M059J (cell line): ENCODE measurements around the gene CTR9. TPM values are rescaled to one million over a fixed set of nuclear protein-coding genes. Genes with fewer than 3 reads are reported as not detected.

Source experiments
- DNase-seq: peaks from one replicate; pipeline ENCODE4 v3.0.0-alpha.2; 2012; ENCODE audit warnings: low read depth
- total RNA-seq: library from RNA; depleted of rRNA; stranded (reverse); fragments of >200 nt; shearing (Covaris generic); gene quantifications from 2 replicates; pipeline ENCODE4 v1.2.3, GENCODE V29; 2014

Gene CTR9
- total RNA-seq, 1 experiment from 2014 or later, result 27.8 TPM

- peak; percentile 93 for DNase-seq
Observed at GRCh38 chr11:10742460-10743208, 8.4 kb upstream of the CTR9 start.

GRCh38 chr11:10743354-10744000 lies 7.6 kb upstream of the CTR9 start:
- DNase-seq, result no peak

DNA sequence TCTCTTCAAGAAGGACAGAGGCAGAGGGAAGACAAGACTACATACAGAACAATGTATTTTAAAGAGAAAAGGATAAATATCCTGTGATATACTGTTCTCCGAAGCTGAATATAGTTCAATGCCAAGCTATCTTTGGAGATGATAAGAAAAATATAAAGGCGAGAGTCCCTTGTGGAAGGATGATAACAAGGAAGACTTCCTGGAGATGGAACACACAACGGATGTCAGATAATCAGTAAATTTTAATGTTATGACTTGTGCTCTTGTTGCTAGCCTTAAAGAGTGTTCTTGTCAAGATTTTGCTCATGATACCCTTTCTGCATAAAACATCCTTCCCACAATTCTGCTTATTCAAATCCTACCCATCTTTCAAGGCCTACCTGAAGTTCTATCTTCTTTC lies 6.8 kb upstream of the CTR9 start:
- DNase-seq, result no peak

- DNase-seq, result peak; percentile 58
Observed at GRCh38 chr11:10746871-10747270, 4.2 kb upstream of the CTR9 start.

DNA sequence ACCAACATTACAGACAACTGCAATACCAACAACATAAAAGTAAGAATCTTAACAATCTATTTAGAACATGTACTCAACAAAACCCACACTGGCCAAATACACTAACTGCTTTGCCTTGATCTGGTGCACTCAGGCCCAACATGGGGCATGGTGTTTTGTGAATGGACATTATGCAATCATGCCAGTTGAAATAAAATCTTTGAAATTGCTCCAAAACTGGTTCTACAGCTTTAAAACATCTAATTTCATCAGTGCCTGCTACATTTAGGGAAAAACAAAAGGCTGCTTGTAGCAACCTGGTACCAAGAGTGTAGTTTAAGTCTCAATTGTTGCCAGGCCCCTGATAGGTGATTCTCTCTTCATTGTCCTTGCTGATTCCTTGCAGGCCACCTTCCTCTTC lies 3.3 kb upstream of the CTR9 start:
- DNase-seq, result no peak

DNA sequence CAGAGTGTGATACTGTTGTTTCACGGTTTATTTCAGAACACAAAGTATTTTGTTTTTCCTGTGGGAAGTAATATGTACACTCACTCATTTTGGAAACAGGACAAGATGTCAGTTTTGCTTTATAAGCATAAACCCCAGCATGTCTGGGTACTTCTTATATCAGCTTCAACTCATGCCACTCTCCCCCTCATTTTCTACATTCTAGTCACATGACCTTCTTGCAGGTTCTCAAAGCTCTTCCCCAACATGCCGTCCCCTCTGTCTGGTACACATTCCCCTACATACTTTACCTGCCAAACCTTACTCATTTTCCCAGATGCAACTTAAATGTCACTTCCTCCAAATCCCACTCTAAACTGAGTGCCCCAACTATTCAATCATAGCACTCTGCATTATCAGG lies 1.6 kb upstream of the CTR9 start:
- DNase-seq, result no peak

DNA sequence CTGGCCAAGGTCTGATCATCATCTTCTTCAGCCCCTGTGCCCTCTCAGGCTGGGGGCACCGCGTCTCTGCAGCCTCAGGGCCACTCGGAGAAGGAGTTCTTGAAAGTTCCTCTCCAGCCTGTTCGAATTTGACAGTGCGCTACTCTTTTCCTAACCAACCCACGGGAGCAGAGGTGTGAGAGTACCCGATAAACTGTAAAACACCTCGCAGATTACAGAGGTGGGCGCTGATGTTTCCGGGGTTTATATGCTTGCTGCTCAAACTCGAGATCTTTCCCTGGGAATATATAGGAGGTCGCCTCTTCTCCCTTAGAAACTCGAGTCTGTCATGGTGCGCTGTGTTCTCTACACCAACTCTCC lies 515 bp downstream of the CTR9 start:
- DNase-seq, result peak; percentile 18

DNA sequence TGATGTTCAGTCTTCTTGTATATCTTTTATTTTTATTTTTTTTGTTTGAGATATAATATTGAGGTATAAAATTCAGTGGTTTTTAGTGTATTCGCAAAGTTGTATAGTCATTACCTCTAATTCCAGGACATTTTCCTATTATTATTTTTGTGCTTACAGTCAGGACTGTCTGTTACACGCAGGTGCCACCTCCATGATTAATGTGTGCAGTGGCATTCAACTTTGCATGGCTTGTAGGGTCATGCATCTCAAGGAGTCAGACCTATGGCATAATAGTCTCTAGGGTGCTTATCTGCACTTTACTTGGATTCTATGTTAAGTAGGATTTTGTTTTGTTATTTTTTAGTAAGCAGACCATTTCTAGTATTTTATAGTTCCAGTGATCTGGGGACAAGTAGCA lies 1.0 kb downstream of the CTR9 start:
- no peak for DNase-seq

DNA sequence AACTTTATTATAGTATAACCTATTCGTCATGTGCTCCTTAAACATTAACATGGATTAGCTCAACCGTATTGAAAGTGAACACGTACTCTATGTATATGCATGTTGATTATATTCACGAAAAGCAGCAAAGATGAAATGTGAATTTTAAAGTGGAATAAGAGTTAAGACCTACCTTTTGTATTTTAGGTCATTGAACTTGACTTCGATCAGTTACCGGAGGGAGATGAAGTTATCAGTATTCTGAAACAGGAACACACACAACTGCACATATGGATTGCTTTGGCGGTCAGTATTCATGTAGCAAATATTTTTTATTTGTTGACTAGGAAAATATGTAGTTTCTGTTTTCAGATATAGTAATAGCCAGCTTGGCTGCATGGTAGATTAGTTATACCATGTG lies 1.4 kb downstream of the CTR9 start:
- DNase-seq, result no peak

DNA sequence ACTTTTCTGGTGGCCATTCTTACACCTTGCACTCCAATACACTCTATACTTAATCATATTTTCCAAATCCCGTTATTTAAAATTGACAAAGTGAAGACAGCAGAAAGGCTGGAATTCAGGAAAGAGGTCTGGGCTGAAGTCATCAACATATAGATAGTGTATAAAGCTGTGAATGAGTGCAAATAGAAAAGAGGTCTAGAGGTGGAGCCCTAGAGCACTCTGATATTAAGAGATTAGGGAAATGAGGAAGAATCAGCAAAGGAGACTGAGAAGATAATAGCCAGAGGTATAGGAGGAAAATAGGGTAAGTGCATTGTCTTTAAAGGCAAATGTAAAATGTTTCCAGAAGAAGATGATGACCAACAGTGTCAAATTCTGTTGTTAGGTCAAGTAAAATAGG lies 7.9 kb downstream of the CTR9 start:
- no peak for DNase-seq

GRCh38 chr11:10761085-10761698 lies 10.1 kb downstream of the CTR9 start:
- DNase-seq, result no peak

DNA sequence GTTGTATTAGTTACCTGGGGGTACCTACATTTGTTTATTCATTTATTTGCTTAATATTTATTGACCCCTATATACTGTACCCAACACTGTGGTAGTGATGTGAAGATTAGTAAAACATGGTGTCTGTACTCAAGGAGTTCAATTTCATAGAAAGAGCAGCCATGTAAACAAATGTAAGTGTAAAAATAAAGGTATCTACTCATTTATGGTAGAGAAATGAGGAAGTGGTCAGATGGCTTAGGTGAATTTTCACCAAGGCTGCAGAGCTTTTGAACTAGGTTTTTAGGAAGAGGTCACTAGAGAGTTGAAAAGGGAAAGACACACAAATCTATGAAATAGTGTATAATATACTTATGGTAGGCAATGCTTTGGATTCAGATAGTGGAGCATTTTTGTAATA lies 11.1 kb downstream of the CTR9 start:
- no peak for DNase-seq

- no peak for DNase-seq
Observed at GRCh38 chr11:10762913-10763421, 11.9 kb downstream of the CTR9 start.

GRCh38 chr11:10763766-10764165 lies 12.7 kb downstream of the CTR9 start:
- no peak for DNase-seq

DNA sequence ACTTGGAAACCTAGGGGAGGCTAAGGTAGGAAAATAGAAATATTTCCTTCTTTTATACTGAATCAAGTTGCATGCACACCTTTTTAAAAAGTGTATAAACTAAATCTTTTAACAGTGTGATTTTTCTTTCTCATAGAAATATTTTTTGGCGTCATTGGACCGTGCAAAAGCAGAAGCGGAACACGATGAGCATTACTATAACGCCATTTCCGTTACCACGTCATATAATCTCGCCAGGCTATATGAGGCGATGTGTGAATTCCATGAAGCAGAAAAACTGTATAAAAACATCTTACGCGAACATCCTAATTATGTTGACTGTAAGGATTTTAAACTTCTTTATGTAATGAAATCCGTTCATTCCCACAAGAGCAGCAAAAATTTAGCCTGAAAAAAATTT lies 13.4 kb downstream of the CTR9 start:
- no peak for DNase-seq

- peak; percentile 55 for DNase-seq
Observed at GRCh38 chr11:10770626-10771254, 19.7 kb downstream of the CTR9 start.

GRCh38 chr11:10771457-10771856 lies 20.4 kb downstream of the CTR9 start:
- DNase-seq, result no peak

DNA sequence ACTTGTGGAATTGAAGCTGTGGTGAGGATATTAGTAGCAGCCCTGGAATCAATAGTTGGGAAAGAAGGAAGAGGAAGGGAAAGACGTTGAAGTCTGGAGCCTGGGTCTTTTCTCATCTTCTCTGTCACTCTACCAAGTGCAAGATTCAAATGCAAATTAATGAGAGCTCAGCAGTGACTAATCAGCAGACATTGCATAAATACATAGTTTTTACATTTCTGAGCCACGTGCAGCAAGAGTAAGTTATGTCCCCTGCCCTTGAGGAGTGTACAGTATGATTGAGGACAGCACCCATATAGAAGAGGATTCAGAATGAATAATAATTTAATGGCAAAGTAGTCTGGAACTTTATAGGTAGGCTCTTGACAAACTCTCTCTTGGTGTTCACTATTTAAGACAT lies 23.8 kb downstream of the CTR9 start:
- DNase-seq, result no peak

DNA sequence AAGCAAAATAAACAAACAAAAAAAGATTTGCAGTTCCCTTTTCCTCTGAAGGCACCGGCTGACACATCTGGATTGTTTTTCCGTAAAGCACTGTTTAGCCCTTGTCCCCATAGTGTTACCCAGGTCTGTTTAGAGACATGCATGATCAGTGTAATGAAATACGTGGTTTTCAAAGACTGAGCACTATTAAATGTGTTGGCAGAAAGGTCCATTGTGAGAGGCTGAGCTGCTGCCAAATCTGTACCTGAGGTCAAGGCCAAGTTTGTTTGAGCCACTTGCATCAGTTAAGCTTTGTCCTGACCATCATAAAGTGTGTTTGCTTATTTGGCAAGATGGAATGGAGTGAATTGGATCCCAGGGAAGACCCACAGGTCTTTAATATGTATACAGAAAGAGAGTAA lies 26.3 kb downstream of the CTR9 start:
- DNase-seq, result no peak

- DNase-seq, result no peak
Observed at GRCh38 chr11:10777806-10778205, 26.8 kb downstream of the CTR9 start.

GRCh38 chr11:10778217-10778970 lies 27.3 kb downstream of the CTR9 start:
- DNase-seq, result no peak

- no peak for DNase-seq
Observed at GRCh38 chr11:10779086-10779485, 28.0 kb downstream of the CTR9 start.
